OCI-LY7 (cell line): ENCODE data around the gene ENHO.

Experiments used
- CTCF ChIP-seq: fragments of 200-600 bp; sonication (generic); conservative IDR thresholded peaks from 2 replicates; pipeline ENCODE4 v1.5.1; 2014; ENCODE audit warnings: mild to moderate bottlenecking, antibody characterized with exemption, low read length, moderate library complexity, mixed read lengths
- EZH2phosphoT487 ChIP-seq: fragments of 200-600 bp; sonication (generic); IDR thresholded peaks from 2 replicates; pipeline ENCODE4 v1.6.1; 2018; ENCODE audit warnings: low read depth, borderline replicate concordance, mild to moderate bottlenecking, mixed run types, antibody characterized with exemption, low read length, moderate library complexity, mixed read lengths

DNA sequence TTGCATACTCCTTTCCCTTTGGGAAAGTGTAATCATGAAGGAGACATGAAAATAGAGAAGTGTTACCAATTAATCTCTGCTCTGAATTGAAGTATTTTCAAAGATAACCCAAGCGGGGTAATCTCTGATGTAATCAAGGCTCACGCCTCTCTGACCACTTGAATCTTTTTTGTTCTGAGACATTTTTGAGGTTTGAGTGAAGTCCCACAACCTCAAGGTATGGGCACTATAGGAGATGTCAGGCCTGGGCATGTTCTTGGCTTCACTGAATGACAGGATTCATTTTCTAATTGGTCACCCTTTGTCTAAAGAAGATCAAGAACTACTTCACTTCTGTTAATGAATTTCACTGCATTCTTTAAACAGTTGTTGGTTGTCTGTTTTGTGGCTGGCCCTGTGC lies 23.7 kb downstream of the ENHO start:
- TF ChIP-seq CTCF = no peak
- no peak for TF ChIP-seq EZH2phosphoT487
